ENCODE measurements around the gene SLC25A38.
A peak's percentile ranks its signal among the peaks of the same experiment; 100 is the strongest.
"Not testable (repeated sequence)": the region's sequence is repeated elsewhere in the genome, so short reads cannot be mapped to it uniquely, and the experiment has no call there.

The SLC25A38 gene

DNA sequence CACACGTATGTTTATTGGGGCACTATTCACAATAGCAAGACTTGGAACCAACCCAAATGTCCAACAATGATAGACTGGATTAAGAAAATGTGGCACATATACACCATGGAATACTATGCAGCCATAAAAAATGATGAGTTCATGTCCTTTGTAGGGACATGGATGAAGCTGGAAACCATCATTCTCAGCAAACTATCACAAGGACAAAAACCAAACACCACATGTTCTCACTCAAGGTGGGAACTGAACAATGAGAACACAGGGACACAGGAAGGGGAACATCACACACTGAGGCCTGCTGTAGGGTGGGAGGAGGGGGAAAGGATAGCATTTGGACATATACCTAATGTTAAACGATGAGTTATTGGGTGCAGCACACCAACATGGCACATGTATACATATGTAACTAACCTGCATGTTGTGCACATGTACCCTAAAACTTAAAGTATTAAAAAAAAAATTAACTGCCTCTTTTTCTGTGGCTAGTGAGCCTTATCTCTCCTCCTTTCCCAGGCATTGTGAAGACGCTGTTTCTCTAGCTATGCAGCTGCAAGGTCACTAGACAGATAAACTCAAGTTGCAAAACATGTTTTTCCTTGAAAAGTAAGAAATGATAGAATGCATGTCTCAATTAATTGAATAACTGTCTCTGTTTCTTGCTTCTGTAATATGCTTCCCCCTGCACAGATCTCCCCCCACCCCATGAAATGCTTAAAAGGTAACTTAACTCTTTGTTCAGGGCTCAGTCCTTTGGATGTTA, 29.8 kb upstream of the SLC25A38 start:
- H3K9me3 Mint-ChIP-seq; H3K4me1 Mint-ChIP-seq (ENCODE audit: low read depth); H3K4me3 Mint-ChIP-seq; intact Hi-C loops (cut with micrococcal nuclease); H3K27me3 Mint-ChIP-seq; H3K36me3 Mint-ChIP-seq (ENCODE audit: low read depth); H3K27ac Mint-ChIP-seq: not testable (repeated sequence)

GRCh38 chr3:39358333-39358732, 24.8 kb upstream of the SLC25A38 start:
- Mint-ChIP-seq H3K4me3 (no peak overlapping the region), H3K27ac (no peak overlapping the region), H3K4me1 (ENCODE audit: low read depth) (peaks cover 10% of the 10 kb centered on the region), H3K36me3 (ENCODE audit: low read depth) (no peaks in the 10 kb centered on the region), H3K27me3 (no peaks in the 10 kb centered on the region), H3K9me3 (no peaks in the 10 kb centered on the region)
- intact Hi-C loops (cut with micrococcal nuclease) = no loop called here

DNA sequence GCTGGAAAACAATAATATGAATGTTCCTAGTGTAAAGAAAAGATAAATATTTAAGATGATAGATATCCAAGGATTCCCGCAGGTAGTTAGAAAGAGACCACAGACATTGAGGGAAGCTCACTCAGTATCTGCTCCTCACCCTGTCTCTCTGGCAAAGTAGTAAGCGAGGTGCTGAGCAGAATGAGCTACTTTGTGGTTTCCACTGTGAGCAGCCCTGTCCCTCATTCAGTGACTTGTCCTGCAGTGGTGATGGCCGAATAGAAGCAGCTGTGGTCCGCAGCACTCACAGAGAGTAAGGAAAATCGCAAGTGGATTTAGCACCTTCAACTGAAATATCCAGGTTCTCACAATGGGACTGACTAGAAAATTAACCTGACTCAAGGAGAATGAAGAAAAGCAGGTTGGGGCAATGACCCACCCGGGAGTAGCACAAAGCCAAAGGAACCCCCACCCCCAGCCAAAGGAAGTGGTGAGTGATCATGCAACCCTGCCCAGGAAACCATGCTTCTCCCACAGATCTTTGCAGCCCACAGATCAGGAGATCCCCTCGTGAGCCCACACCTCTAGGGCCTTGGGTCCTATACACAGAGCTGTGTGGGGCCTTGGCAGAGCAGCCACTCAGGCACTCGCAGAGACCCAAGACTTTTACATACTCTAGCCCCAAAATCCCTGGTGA, 21.8 kb upstream of the SLC25A38 start:
- H3K27me3 Mint-ChIP-seq = no peaks in the 10 kb centered on the region
- peaks cover 10% of the 10 kb centered on the region for H3K4me1 Mint-ChIP-seq (ENCODE audit: low read depth)
- no peak overlapping the region for H3K4me3 Mint-ChIP-seq
- intact Hi-C loops (cut with micrococcal nuclease) = no loop called here
- H3K9me3 Mint-ChIP-seq = no peaks in the 10 kb centered on the region
- H3K27ac Mint-ChIP-seq = no peak overlapping the region
- H3K36me3 Mint-ChIP-seq (ENCODE audit: low read depth) = no peaks in the 10 kb centered on the region

DNA sequence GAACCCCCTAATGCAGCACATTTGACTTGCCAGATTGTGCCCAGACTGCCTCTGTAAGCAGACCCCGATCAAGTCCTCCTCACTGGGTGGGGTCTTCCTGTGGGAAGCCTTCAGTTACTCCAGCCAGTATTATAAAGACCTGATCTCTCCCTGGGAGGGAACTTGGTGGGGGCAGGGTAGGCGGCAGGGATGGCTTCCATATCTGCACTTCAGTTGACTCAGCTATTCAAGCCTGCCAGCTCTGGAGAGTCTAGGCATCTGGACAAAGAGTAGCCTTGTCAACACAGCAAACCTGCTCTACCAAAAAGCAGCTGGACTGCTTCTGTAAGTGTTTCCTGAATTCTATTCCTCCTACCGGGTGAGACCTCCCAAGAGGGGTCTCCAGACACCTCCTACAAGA, 21.0 kb upstream of the SLC25A38 start:
- H3K27ac Mint-ChIP-seq = no peak overlapping the region
- no peaks in the 10 kb centered on the region for H3K9me3 Mint-ChIP-seq
- no peaks in the 10 kb centered on the region for H3K27me3 Mint-ChIP-seq
- H3K4me3 Mint-ChIP-seq = no peak overlapping the region
- no peaks in the 10 kb centered on the region for H3K36me3 Mint-ChIP-seq (ENCODE audit: low read depth)
- H3K4me1 Mint-ChIP-seq (ENCODE audit: low read depth) = peaks cover 10% of the 10 kb centered on the region
- intact Hi-C loops (cut with micrococcal nuclease) = no loop called here

DNA sequence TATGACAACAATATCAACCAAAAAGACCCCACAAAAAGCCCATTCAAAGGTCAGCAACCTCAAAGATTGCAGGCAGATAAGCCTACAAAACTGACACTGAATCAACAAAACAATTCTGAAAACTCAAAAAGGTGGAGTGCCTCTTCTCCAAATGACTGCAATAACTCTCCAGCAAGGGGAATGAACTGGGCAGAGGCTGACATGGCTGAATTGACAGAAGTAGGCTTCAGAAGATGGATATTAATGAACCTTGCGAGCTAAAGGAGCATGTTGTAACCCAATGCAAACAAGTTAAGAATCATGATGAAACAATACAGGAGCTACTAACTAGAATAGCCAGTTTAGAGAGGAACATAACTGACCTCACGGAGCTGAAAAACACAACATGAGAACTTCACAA, 20.4 kb upstream of the SLC25A38 start:
- no peak overlapping the region for H3K27ac Mint-ChIP-seq
- no peaks in the 10 kb centered on the region for H3K36me3 Mint-ChIP-seq (ENCODE audit: low read depth)
- peaks cover 10% of the 10 kb centered on the region for H3K4me1 Mint-ChIP-seq (ENCODE audit: low read depth)
- H3K9me3 Mint-ChIP-seq = no peaks in the 10 kb centered on the region
- intact Hi-C loops (cut with micrococcal nuclease) = no loop called here
- H3K4me3 Mint-ChIP-seq = no peak overlapping the region
- no peaks in the 10 kb centered on the region for H3K27me3 Mint-ChIP-seq

- intact Hi-C loops (cut with micrococcal nuclease); H3K4me1 Mint-ChIP-seq (ENCODE audit: low read depth); H3K27me3 Mint-ChIP-seq; H3K9me3 Mint-ChIP-seq; H3K27ac Mint-ChIP-seq; H3K4me3 Mint-ChIP-seq; H3K36me3 Mint-ChIP-seq (ENCODE audit: low read depth): not testable (repeated sequence)
Observed at GRCh38 chr3:39370450-39370849, 12.7 kb upstream of the SLC25A38 start.

DNA sequence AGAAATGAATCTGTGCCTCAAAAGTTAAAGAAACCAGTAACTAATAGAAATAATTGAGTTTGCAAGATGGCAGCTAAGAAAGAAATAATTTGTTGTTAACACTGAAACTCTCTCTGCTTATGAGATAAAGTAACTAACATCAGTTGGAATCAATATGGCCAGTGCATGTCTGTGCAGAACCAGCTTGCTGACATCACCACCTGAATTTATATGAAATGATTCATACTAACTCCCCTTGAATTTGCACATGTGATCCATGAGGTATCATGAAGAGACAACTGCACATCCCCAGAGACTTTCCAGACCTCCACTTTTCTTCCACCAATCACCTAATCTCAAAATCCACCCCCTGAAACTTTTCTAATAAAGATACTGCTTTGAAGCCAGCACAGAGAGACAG, 10.3 kb upstream of the SLC25A38 start:
- H3K4me3 Mint-ChIP-seq = no peak overlapping the region
- no peaks in the 10 kb centered on the region for H3K36me3 Mint-ChIP-seq (ENCODE audit: low read depth)
- no peaks in the 10 kb centered on the region for H3K4me1 Mint-ChIP-seq (ENCODE audit: low read depth)
- intact Hi-C loops (cut with micrococcal nuclease) = no loop called here
- no peak overlapping the region for H3K27ac Mint-ChIP-seq
- H3K27me3 Mint-ChIP-seq = no peaks in the 10 kb centered on the region
- H3K9me3 Mint-ChIP-seq = peaks cover 9% of the 10 kb centered on the region

GRCh38 chr3:39376959-39377634, 6.1 kb upstream of the SLC25A38 start:
- no peak overlapping the region for H3K4me3 Mint-ChIP-seq
- intact Hi-C loops (cut with micrococcal nuclease) = no loop called here
- H3K27ac Mint-ChIP-seq = no peak overlapping the region
- no peaks in the 10 kb centered on the region for H3K27me3 Mint-ChIP-seq
- no peaks in the 10 kb centered on the region for H3K9me3 Mint-ChIP-seq
- H3K36me3 Mint-ChIP-seq (ENCODE audit: low read depth) = no peaks in the 10 kb centered on the region
- H3K4me1 Mint-ChIP-seq (ENCODE audit: low read depth) = no peaks in the 10 kb centered on the region

DNA sequence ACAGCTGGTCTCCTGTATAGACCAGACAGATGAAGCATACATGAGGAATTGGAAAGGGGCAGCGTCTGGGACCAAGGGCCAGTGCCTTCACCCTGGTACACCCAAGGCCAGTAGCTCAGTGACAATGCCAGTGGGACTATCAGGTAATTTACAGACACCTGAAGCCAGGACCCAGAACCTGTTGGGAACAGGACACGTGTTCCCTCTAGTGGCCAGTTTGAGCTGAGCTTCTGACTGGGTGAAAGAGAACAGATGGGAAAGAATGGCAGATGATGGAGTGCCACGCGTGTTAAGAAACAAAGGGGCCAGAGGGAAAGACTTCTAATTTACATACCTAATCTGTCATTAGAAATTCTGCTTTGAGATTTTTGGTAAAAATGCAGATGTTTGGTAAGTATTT, 5.1 kb upstream of the SLC25A38 start:
- intact Hi-C loops (cut with micrococcal nuclease) = no loop called here
- Mint-ChIP-seq H3K4me3 (no peak overlapping the region), H3K4me1 (ENCODE audit: low read depth) (no peaks in the 10 kb centered on the region), H3K9me3 (no peaks in the 10 kb centered on the region), H3K27ac (no peak overlapping the region), H3K36me3 (ENCODE audit: low read depth) (peaks cover under 1% of the 10 kb centered on the region), H3K27me3 (no peaks in the 10 kb centered on the region)

- Mint-ChIP-seq H3K36me3 (ENCODE audit: low read depth) (peaks cover 9% of the 10 kb centered on the region), H3K9me3 (no peaks in the 10 kb centered on the region), H3K4me1 (ENCODE audit: low read depth) (peaks cover 5% of the 10 kb centered on the region), H3K4me3 (no peak overlapping the region), H3K27ac (no peak overlapping the region), H3K27me3 (no peaks in the 10 kb centered on the region)
- intact Hi-C loops (cut with micrococcal nuclease) = no loop called here
Observed at GRCh38 chr3:39378957-39379777, 4.0 kb upstream of the SLC25A38 start.

- H3K27ac Mint-ChIP-seq = no peak overlapping the region
- H3K4me3 Mint-ChIP-seq = no peak overlapping the region
- H3K27me3 Mint-ChIP-seq = no peaks in the 10 kb centered on the region
- peaks cover 5% of the 10 kb centered on the region for H3K4me1 Mint-ChIP-seq (ENCODE audit: low read depth)
- no peaks in the 10 kb centered on the region for H3K9me3 Mint-ChIP-seq
- H3K36me3 Mint-ChIP-seq (ENCODE audit: low read depth) = peaks cover 9% of the 10 kb centered on the region
- intact Hi-C loops (cut with micrococcal nuclease) = loop anchor here (5.0 to 10.0 kb wide), 3 partner anchors 195 to 1242 kb away; partner anchors contain the start of genes ACAA1, MYD88, SCN11A and WDR48
Observed at GRCh38 chr3:39379778-39380155, 3.4 kb upstream of the SLC25A38 start.

- Mint-ChIP-seq H3K4me3 (no peak overlapping the region), H3K4me1 (ENCODE audit: low read depth) (peaks cover 13% of the 10 kb centered on the region), H3K27ac (no peak overlapping the region), H3K27me3 (no peaks in the 10 kb centered on the region), H3K36me3 (ENCODE audit: low read depth) (peaks cover 9% of the 10 kb centered on the region), H3K9me3 (no peaks in the 10 kb centered on the region)
- intact Hi-C loops (cut with micrococcal nuclease) = loop anchor here (5.0 to 10.0 kb wide), 3 partner anchors 197 to 1244 kb away; partner anchors contain the start of genes ACAA1, MYD88, SCN11A and WDR48
Observed at GRCh38 chr3:39381432-39381831, 1.7 kb upstream of the SLC25A38 start.

DNA sequence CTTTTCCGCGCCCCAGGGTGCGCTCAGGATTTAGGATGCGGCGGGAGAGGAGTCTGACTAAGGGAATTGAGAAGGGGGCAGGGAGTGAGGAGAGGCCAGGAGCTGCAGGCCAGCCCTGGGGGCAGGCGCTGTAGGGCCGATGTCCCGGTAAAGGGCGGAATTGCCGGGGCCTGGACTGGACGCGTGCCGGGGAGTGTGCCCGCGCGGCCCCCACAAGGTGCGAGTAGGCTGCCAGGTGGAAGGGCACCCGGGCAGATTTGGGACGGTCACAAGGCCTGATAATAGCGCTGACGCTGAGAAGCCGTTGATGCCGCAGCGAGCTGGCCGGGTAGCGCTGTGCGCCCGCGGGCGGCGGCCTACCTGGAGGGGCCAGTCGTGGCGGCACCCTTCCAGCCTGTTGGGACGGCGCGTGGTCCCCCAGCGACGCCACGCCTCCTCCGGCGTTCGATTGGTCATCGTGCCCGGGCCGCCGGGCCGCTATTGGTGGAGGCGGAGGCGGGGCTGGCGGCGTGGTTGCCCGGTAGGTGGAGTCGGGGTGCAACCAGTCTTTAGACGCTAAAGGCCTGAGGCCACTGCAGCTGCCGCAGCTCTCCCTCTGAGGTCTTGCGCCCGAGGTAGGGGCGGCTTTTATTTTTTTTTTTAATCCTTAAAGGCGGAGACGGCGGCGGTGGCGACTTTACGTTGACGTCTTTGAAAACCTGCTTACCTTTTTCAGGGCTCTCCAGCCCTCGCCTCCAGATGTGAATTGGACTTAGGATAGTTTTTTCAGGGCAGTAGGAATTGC, 903 bp downstream of the SLC25A38 start:
- peaks cover 23% of the 10 kb centered on the region for H3K4me1 Mint-ChIP-seq (ENCODE audit: low read depth)
- peaks cover 9% of the 10 kb centered on the region for H3K36me3 Mint-ChIP-seq (ENCODE audit: low read depth)
- intact Hi-C loops (cut with micrococcal nuclease) = loop anchor here (1.0 to 10.0 kb wide), 4 partner anchors 22 to 1247 kb away; partner anchors contain the start of genes ACAA1, MYD88, RPSA and SCN11A
- H3K9me3 Mint-ChIP-seq = no peaks in the 10 kb centered on the region
- H3K4me3 Mint-ChIP-seq = peak overlapping the region; percentile 93
- no peaks in the 10 kb centered on the region for H3K27me3 Mint-ChIP-seq
- H3K27ac Mint-ChIP-seq = peak overlapping the region; percentile 94

All from dendritic cell treated with granulocyte-macrophage colony-stimulating factor and Interleukin-4, amounts not matched to agents 40 ng/mL and 50 ng/mL, for 4 days (primary cell).